Colonic mucosa (tissue), 4 donors: ENCODE results near the gene TSTD2. TPM values are rescaled to one million over a fixed set of nuclear protein-coding genes. Genes with fewer than 3 reads are reported as not detected.

Experiments
- DNase-seq: peaks from one replicate; pipeline ENCODE4 v3.0.0-alpha.2; 2020
- H3K27ac ChIP-seq: fragments of 200-600 bp; one replicate; pipeline ENCODE4 v1.8.0; 2021
- H3K27me3 ChIP-seq: fragments of 200-600 bp; one replicate; pipeline ENCODE4 v1.8.0; 2021
- H3K36me3 ChIP-seq: fragments of 200-600 bp; one replicate; pipeline ENCODE4 v1.8.0; 2021
- H3K4me1 ChIP-seq: fragments of 200-600 bp; one replicate; pipeline ENCODE4 v1.8.0; 2021; ENCODE audit warnings: mild to moderate bottlenecking
- H3K4me3 ChIP-seq: fragments of 200-600 bp; one replicate; pipeline ENCODE4 v1.8.0; 2021
- H3K9ac ChIP-seq, 2 donors: one replicate each; pipeline ENCODE4 v1.7.0; 2013; ENCODE audit warnings: control low read depth in 2 of 2, low read depth in 2 of 2, low read length in 2 of 2
- H3K9me3 ChIP-seq: fragments of 200-600 bp; one replicate; pipeline ENCODE4 v1.8.0; 2021
- CTCF ChIP-seq: fragments of 200-600 bp; IDR thresholded peaks from one replicate; pipeline ENCODE4 v1.8.0; 2022; ENCODE audit warnings: antibody characterized with exemption, mild to moderate bottlenecking
- intact Hi-C: fragments of 100-400 bp; cut with DNase I; formaldehyde crosslinking; loops from one replicate; pipeline ENCODE4 v1.14.1; 2022
- total RNA-seq, 2 donors: library from RNA; stranded (reverse); fragmentation: NEBNext Ultra II Directional in 1 of 2; extraction: Animal tissue kit (Norgen Biotek cat#: 25700) in 1 of 2; gene quantifications; one replicate each; pipeline ENCODE4 v1.2.1, GENCODE V29; 2021
- donor health status: healthy.
- donor health status: DM: no; HTN: no; CAD: no.
- donor health status: DM: no; HTN: no; CAD: no.

Gene TSTD2
- total RNA-seq, 2 donors from 2014 or later: 14.7 to 17.5 TPM

- Histone ChIP-seq H3K4me1 (peaks cover 6% of the 10 kb centered on the region), H3K4me3 (no peak overlapping the region), H3K27me3 (no peaks in the 10 kb centered on the region), H3K27ac (no peak overlapping the region), H3K36me3 (peaks cover 21% of the 10 kb centered on the region), H3K9ac (no peak overlapping the region), H3K9me3 (no peaks in the 10 kb centered on the region)
- TF ChIP-seq CTCF: no peak
- intact Hi-C loops: no loop called here
- DNase-seq: no peak
Observed at GRCh38 chr9:97670586-97670985, 37.4 kb upstream of the TSTD2 start.

GRCh38 chr9:97668485-97668884 is 35.3 kb upstream of the TSTD2 start:
- Histone ChIP-seq H3K4me3 (no peak overlapping the region), H3K27me3 (no peaks in the 10 kb centered on the region), H3K9me3 (no peaks in the 10 kb centered on the region), H3K4me1 (peaks cover 6% of the 10 kb centered on the region), H3K9ac (no peak overlapping the region), H3K36me3 (peaks cover 7% of the 10 kb centered on the region), H3K27ac (no peak overlapping the region)
- TF ChIP-seq CTCF: no peak
- intact Hi-C loops: no loop called here
- DNase-seq: no peak

GRCh38 chr9:97666907-97667686 is 33.9 kb upstream of the TSTD2 start:
- no peak for DNase-seq
- no peak for TF ChIP-seq CTCF
- Histone ChIP-seq H3K36me3 (peaks cover 9% of the 10 kb centered on the region), H3K9ac (no peak overlapping the region), H3K27ac (no peak overlapping the region), H3K4me3 (no peak overlapping the region), H3K27me3 (no peaks in the 10 kb centered on the region), H3K9me3 (no peaks in the 10 kb centered on the region), H3K4me1 (peaks cover 2% of the 10 kb centered on the region)
- intact Hi-C loops: no loop called here

GRCh38 chr9:97665742-97666141 is 32.6 kb upstream of the TSTD2 start:
- H3K4me1 ChIP-seq: no peaks in the 10 kb centered on the region
- peaks cover 14% of the 10 kb centered on the region for H3K36me3 ChIP-seq
- no peak overlapping the region for H3K27ac ChIP-seq
- TF ChIP-seq CTCF: no peak
- H3K9ac ChIP-seq: no peak overlapping the region
- H3K4me3 ChIP-seq: no peak overlapping the region
- no peaks in the 10 kb centered on the region for H3K9me3 ChIP-seq
- no peaks in the 10 kb centered on the region for H3K27me3 ChIP-seq
- intact Hi-C loops: no loop called here
- DNase-seq: no peak

- Histone ChIP-seq H3K36me3 (peaks cover 26% of the 10 kb centered on the region), H3K9me3 (no peaks in the 10 kb centered on the region), H3K9ac (no peak overlapping the region), H3K4me1 (no peaks in the 10 kb centered on the region), H3K27me3 (no peaks in the 10 kb centered on the region), H3K27ac (no peak overlapping the region), H3K4me3 (no peak overlapping the region)
- no peak for TF ChIP-seq CTCF
- intact Hi-C loops: no loop called here
- DNase-seq: no peak
Observed at GRCh38 chr9:97660847-97661246, 27.7 kb upstream of the TSTD2 start.
